ENCODE measurements around the gene MACROD1. TPM values are rescaled to one million over a fixed set of nuclear protein-coding genes. Genes with fewer than 3 reads are reported as not detected.

MACROD1 gene
- total and polyA plus RNA-seq, 8 donors, result 13.5 to 25.1 (median 20.3) TPM

DNA sequence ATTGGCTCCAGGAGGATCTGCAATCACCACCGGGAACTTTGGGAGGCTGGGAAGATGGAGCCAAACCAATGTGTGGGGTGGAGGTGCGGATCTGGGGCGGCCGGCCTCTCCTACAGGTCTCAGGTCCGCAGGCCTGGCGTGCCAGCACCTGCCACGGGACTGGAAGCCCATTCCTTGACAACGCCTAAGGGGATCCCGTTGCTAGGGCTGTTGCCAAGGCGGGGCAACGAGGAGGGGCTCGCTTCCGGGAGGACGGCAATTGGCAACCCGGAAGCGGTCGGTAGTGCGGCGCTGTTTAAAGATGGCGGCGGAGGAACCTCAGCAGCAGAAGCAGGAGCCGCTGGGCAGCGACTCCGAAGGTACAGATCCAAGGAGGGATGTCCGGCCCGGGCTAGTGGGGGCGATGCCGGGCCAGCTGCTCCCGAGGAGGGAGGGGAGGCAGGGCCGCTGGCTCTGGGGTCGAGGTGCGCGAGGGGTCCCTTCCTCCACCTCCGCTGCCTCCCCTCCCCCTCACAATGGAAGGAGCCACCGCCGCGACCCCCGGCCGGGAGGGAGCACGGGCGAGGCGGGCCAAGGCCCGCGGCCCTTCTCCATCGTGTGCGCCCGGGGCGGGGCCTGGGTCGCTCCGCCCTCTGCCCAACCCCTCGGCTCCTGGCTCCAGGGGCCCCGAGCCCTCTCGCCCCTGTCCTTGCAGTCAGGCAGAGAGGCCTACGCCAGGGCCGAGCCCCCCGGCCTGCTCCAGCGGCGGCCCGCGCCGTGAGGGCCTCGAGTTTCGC is 179.6 kb downstream of the MACROD1 start, which contains the start of gene OTUB1:
Gene OTUB1 (plus strand): TSS at position 283 of the 776 bp plus-strand sequence. CDS start 19 bp downstream, at position 302.
- peaks cover 9 to 39% of the 10 kb centered on the region in 2 donors for H3K4me1 ChIP-seq
- H3K27me3 ChIP-seq, result no peaks in the 10 kb centered on the region
- peaks cover 0 to 34% of the 10 kb centered on the region in 2 donors for H3K36me3 ChIP-seq
- peak; percentile 84 to 97 (median 94) for DNase-seq
- TF ChIP-seq, protein P1, sequence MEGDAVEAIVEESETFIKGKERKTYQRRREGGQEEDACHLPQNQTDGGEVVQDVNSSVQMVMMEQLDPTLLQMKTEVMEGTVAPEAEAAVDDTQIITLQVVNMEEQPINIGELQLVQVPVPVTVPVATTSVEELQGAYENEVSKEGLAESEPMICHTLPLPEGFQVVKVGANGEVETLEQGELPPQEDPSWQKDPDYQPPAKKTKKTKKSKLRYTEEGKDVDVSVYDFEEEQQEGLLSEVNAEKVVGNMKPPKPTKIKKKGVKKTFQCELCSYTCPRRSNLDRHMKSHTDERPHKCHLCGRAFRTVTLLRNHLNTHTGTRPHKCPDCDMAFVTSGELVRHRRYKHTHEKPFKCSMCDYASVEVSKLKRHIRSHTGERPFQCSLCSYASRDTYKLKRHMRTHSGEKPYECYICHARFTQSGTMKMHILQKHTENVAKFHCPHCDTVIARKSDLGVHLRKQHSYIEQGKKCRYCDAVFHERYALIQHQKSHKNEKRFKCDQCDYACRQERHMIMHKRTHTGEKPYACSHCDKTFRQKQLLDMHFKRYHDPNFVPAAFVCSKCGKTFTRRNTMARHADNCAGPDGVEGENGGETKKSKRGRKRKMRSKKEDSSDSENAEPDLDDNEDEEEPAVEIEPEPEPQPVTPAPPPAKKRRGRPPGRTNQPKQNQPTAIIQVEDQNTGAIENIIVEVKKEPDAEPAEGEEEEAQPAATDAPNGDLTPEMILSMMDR (IDR thresholded peaks at IDR 0.05), result no peak
- peak within 1 kb of the TSS; percentile 98 to 99 for H3K4me3 ChIP-seq
- ATAC-seq, result peak; percentile 96
- H3K27ac ChIP-seq, result peak within 1 kb of the TSS; percentile 71 to 95
- H3K9me3 ChIP-seq, result no peaks in the 10 kb centered on the region
- intact Hi-C loops (cut with DNase I), result no loop called here

DNA sequence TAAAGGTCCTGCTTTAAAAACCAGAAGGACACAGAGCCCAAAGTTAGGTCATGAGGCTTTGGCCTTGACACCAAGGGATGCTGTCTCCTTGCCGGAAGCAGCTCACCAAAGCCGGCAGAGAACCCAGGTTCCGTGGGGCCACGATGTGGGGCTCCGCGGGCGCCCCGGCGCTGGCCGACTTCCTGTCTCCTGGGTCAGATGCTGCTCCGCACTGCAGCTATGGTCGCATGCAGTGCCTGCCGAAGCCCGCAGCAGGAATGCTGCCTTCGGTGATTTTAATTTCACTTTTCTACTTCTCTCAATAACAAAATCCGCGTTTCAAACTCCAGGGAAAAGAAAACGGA is 180.1 kb downstream of the MACROD1 start:
- no peaks in the 10 kb centered on the region for H3K9me3 ChIP-seq
- H3K27me3 ChIP-seq, result no peaks in the 10 kb centered on the region
- H3K4me3 ChIP-seq, result peak overlapping the region; percentile 98 to 99
- DNase-seq (peak in 1 of 4 donors; percentile 92), ATAC-seq (peak; percentile 55)
- intact Hi-C loops (cut with DNase I), result no loop called here
- H3K4me1 ChIP-seq, result peaks cover 9 to 39% of the 10 kb centered on the region in 2 donors
- TF ChIP-seq, protein P1 (IDR thresholded peaks at IDR 0.05), result no peak
- peaks cover 0 to 28% of the 10 kb centered on the region in 2 donors for H3K36me3 ChIP-seq
- H3K27ac ChIP-seq, result peak overlapping the region; percentile 71 to 95

DNA sequence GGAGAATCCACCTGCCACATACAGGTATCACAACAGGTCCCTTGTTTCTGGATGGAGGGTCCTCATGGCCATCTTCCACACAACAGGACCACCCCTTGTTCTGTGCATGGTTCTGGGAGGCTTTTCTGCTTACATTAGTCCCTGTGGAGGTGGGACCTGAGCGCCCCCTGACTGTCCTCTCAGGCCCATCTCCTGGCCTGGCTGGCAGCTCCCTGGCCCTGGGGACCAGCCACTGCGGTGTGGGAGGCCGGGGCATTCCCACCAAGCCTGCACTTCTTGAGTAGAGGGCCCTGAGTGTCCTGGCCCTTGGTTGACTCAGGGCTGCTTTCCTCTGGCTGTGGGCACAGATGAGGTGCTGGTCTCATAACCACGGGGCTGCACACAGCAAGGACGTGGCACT is 186.5 kb downstream of the MACROD1 start:
- intact Hi-C loops (cut with DNase I), result no loop called here
- H3K9me3 ChIP-seq, result no peaks in the 10 kb centered on the region
- H3K4me3 ChIP-seq, result no peak overlapping the region
- ATAC-seq, result no peak
- no peaks in the 10 kb centered on the region for H3K27me3 ChIP-seq
- peaks cover 0 to 20% of the 10 kb centered on the region in 2 donors for H3K36me3 ChIP-seq
- TF ChIP-seq, protein P1 (IDR thresholded peaks at IDR 0.05), result no peak
- no peak overlapping the region for H3K27ac ChIP-seq
- DNase-seq, result no peak
- peaks cover 13 to 37% of the 10 kb centered on the region in 2 donors for H3K4me1 ChIP-seq

DNA sequence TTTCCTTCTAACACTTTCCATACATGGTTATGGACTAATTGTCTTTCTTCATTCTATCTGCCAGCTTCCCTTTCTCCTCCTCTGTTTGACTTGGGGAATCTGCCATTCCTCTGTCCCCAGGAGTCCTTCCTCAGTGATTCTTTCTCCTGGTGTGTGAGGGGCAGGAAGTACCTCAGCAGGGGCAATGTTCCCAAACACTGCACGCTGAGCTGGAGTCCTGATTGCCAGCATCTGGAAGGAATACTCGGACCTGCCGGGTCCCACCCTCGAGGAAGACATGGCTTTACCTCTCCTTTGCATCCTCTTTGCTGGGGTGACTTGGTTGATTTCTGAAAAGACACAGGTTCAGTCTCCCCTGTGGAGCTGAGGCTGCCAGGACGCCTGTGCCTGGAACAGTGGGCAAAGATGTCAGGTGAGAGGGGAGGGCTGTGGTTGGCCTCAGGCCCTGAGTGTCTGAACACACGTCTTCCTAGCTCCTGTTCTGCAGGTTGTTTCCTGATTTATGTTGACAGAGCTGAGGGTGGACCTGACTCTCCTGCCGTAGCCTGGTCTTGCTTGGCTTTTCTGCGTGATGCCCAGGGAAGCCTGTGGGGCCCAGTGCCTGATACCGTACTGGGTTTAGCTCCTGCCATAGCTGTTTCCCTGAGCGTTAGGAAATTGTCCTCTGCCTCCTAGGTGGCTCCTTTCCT is 187.2 kb downstream of the MACROD1 start:
- TF ChIP-seq, protein P1 (IDR thresholded peaks at IDR 0.05), result no peak
- Histone ChIP-seq H3K4me1 (peaks cover 13 to 40% of the 10 kb centered on the region in 2 donors), H3K4me3 (no peak overlapping the region), H3K27ac (no peak overlapping the region), H3K9me3 (no peaks in the 10 kb centered on the region), H3K36me3 (peaks cover 0 to 20% of the 10 kb centered on the region in 2 donors), H3K27me3 (no peaks in the 10 kb centered on the region)
- intact Hi-C loops (cut with DNase I), result no loop called here
- DNase-seq, result no peak
- no peak for ATAC-seq
